CD4-positive, alpha-beta T cell (primary cell): ENCODE results near the gene GULP1. TPM values are rescaled to one million over a fixed set of nuclear protein-coding genes. Genes with fewer than 3 reads are reported as not detected.

ENCODE experiments used
- ATAC-seq: fragments of 200-7000 bp; cut with Tn5 transposase; one replicate; pipeline ENCODE4 v1.10.0; 2022; ENCODE audit warnings: mild to moderate bottlenecking; ENCODE audit not compliant: poor library complexity
- CTCF ChIA-PET: fragments of 350-600 bp; sonication (Branson Sonifier 250); formaldehyde crosslinking; loops from one replicate; lab custom pipeline; 2021; ENCODE audit warnings: antibody characterized with exemption, inconsistent platforms; lab: Charles Lee
- POLR2A ChIA-PET: fragments of 350-600 bp; sonication (Branson Sonifier 250); formaldehyde crosslinking; loops from one replicate; lab custom pipeline; 2021; ENCODE audit warnings: antibody characterized with exemption, inconsistent platforms; lab: Charles Lee
- DNase-seq, 14 experiments: peaks; one replicate each; pipeline ENCODE4 v3.0.0-alpha.2; 2013 to 2020; ENCODE audit warnings: mixed read lengths in 2 of 14
- H3K27ac ChIP-seq, 2 donors: one replicate each; pipeline versions ENCODE4 v1.5.1 to v1.7.0; 2013; ENCODE audit warnings: low read length in 2 of 2, low read depth in 1 of 2, mild to moderate bottlenecking in 1 of 2
- H3K27me3 ChIP-seq, 2 experiments: 1 replicate in 1 of 2; 2 replicates in 1 of 2; pipeline versions ENCODE4 v1.6.1 to v1.7.0; 2013; ENCODE audit warnings: low read length in 2 of 2, control low read depth in 1 of 2, mild to moderate bottlenecking in 1 of 2, moderate library complexity in 1 of 2; ENCODE audit not compliant: insufficient read depth in 2 of 2, control insufficient read depth in 1 of 2
- H3K36me3 ChIP-seq: one replicate; pipeline ENCODE4 v1.6.1; 2013; ENCODE audit warnings: low read length, control low read depth; ENCODE audit not compliant: insufficient read depth
- H3K4me1 ChIP-seq: one replicate; pipeline ENCODE4 v1.6.1; 2013; ENCODE audit warnings: low read length, control low read depth; ENCODE audit not compliant: insufficient read depth
- H3K4me3 ChIP-seq: one replicate; pipeline ENCODE4 v1.5.1; 2013; ENCODE audit warnings: mild to moderate bottlenecking, low read length, moderate library complexity
- H3K9me3 ChIP-seq, 2 experiments: 1 replicate in 1 of 2; 2 replicates in 1 of 2; pipeline versions ENCODE4 v1.6.1 to v1.7.0; 2013; ENCODE audit warnings: low read length in 2 of 2, mild to moderate bottlenecking in 2 of 2, control low read depth in 1 of 2, moderate library complexity in 1 of 2; ENCODE audit not compliant: control insufficient read depth in 1 of 2, insufficient read depth in 1 of 2
- H3K27ac Mint-ChIP-seq: one replicate; pipeline ENCODE4 v1.8.0; 2020; ENCODE audit warnings: mixed read lengths
- H3K27me3 Mint-ChIP-seq: one replicate; pipeline ENCODE4 v1.8.0; 2021; ENCODE audit warnings: mixed read lengths
- H3K36me3 Mint-ChIP-seq: one replicate; pipeline ENCODE4 v1.8.0; 2021; ENCODE audit warnings: low read depth, mixed read lengths
- H3K4me1 Mint-ChIP-seq: one replicate; pipeline ENCODE4 v1.8.0; 2021; ENCODE audit warnings: low read depth, mixed read lengths
- H3K4me3 Mint-ChIP-seq: one replicate; pipeline ENCODE4 v1.8.0; 2020; ENCODE audit warnings: mild to moderate bottlenecking, mixed read lengths
- H3K9me3 Mint-ChIP-seq: one replicate; pipeline ENCODE4 v1.8.0; 2020; ENCODE audit warnings: mixed read lengths
- CTCF ChIP-seq: fragments of 200-600 bp; IDR thresholded peaks from one replicate; pipeline ENCODE4 v1.8.0; 2022; ENCODE audit warnings: antibody characterized with exemption, mild to moderate bottlenecking
- intact Hi-C, 2 experiments: fragments of 100-400 bp; cut with DNase I in 1 of 2; cut with micrococcal nuclease in 1 of 2; formaldehyde crosslinking; loops; one replicate each; pipeline versions ENCODE4 v1.15.1 to v1.9.0; 2023 to 2025; cut with DNase I, micrococcal nuclease
- total RNA-seq, 174 experiments: library from RNA in 2 of 174; stranded (reverse) in 2 of 174; gene quantifications; one replicate each; pipeline ENCODE4 v1.2.3 and lab custom pipeline; 2021 to 2026

The GULP1 gene
- total RNA-seq, 2 experiments from 2014 or later, result not detected

- Histone ChIP-seq H3K9me3 (no peaks in the 10 kb centered on the region), H3K4me3 (no peak overlapping the region), H3K27me3 (no peaks in the 10 kb centered on the region), H3K36me3 (no peaks in the 10 kb centered on the region), H3K4me1 (no peaks in the 10 kb centered on the region), H3K27ac (no peak overlapping the region)
- ATAC-seq (no peak), DNase-seq (peak in 5 of 14 experiments; percentile 1 to 42 (median 11))
- no peak overlapping the region for H3K4me3 Mint-ChIP-seq
- peaks cover 4% of the 10 kb centered on the region for H3K27me3 Mint-ChIP-seq
- H3K9me3 Mint-ChIP-seq, result no peaks in the 10 kb centered on the region
- CTCF ChIA-PET, result interaction anchor here (0.8 to 0.9 kb wide), 2 partner anchors 16 to 570 kb away, joined by 3 read pairs; no protein-coding TSS in a partner anchor
- intact Hi-C loops, result loop anchor here (5.0 kb wide), 3 partner anchors 823 to 1173 kb away; no protein-coding TSS in a partner anchor
- no peak overlapping the region for H3K27ac Mint-ChIP-seq
- no peaks in the 10 kb centered on the region for H3K4me1 Mint-ChIP-seq
- POLR2A ChIA-PET, result no interaction called here
- TF ChIP-seq CTCF, result peak; percentile 56
- no peaks in the 10 kb centered on the region for H3K36me3 Mint-ChIP-seq
Measured at GRCh38 chr2:188524519-188525113, 232.9 kb downstream of the GULP1 start.

- TF ChIP-seq CTCF, result no peak
- Histone ChIP-seq H3K9me3 (no peaks in the 10 kb centered on the region), H3K4me3 (no peak overlapping the region), H3K27ac (no peak overlapping the region), H3K4me1 (no peaks in the 10 kb centered on the region), H3K36me3 (no peaks in the 10 kb centered on the region), H3K27me3 (no peaks in the 10 kb centered on the region)
- DNase-seq, result no peak
- ChIA-PET CTCF (no interaction called here), POLR2A (no interaction called here)
- H3K9me3 Mint-ChIP-seq, result no peaks in the 10 kb centered on the region
- H3K4me1 Mint-ChIP-seq, result no peaks in the 10 kb centered on the region
- ATAC-seq, result no peak
- intact Hi-C loops, result loop anchor here in 1 of 2 experiments (5.0 kb wide), 1 partner anchor 821 kb away; no protein-coding TSS in a partner anchor
- H3K4me3 Mint-ChIP-seq, result no peak overlapping the region
- H3K27ac Mint-ChIP-seq, result no peak overlapping the region
- no peaks in the 10 kb centered on the region for H3K36me3 Mint-ChIP-seq
- no peaks in the 10 kb centered on the region for H3K27me3 Mint-ChIP-seq
Measured at GRCh38 chr2:188526701-188527100, 235.0 kb downstream of the GULP1 start.

- Mint-ChIP-seq H3K36me3 (no peaks in the 10 kb centered on the region), H3K4me1 (no peaks in the 10 kb centered on the region), H3K27ac (no peak overlapping the region), H3K4me3 (no peak overlapping the region), H3K27me3 (no peaks in the 10 kb centered on the region), H3K9me3 (no peaks in the 10 kb centered on the region)
- ChIA-PET CTCF (no interaction called here), POLR2A (no interaction called here)
- Histone ChIP-seq H3K36me3 (no peaks in the 10 kb centered on the region), H3K27me3 (no peaks in the 10 kb centered on the region), H3K4me1 (no peaks in the 10 kb centered on the region), H3K27ac (no peak overlapping the region), H3K9me3 (no peaks in the 10 kb centered on the region), H3K4me3 (no peak overlapping the region)
- intact Hi-C loops, result loop anchor here in 1 of 2 experiments (5.0 kb wide), 1 partner anchor 820 kb away; no protein-coding TSS in a partner anchor
- ATAC-seq, result no peak
- DNase-seq, result no peak
- TF ChIP-seq CTCF, result no peak
Measured at GRCh38 chr2:188527141-188527540, 235.5 kb downstream of the GULP1 start.
